ENCODE measurements around the gene SMC5.
A peak's percentile ranks its signal among the peaks of the same experiment; 100 is the strongest.
"Not testable (repeated sequence)": the region's sequence is repeated elsewhere in the genome, so short reads cannot be mapped to it uniquely, and the experiment has no call there.

Gene SMC5

GRCh38 chr9:70258692-70259511 is at the start of gene SMC5:
Gene SMC5 (plus strand): TSS chr9:70258978. CDS start chr9:70259079, 101 bp downstream.
- DNase-seq = peak; percentile 88

DNA sequence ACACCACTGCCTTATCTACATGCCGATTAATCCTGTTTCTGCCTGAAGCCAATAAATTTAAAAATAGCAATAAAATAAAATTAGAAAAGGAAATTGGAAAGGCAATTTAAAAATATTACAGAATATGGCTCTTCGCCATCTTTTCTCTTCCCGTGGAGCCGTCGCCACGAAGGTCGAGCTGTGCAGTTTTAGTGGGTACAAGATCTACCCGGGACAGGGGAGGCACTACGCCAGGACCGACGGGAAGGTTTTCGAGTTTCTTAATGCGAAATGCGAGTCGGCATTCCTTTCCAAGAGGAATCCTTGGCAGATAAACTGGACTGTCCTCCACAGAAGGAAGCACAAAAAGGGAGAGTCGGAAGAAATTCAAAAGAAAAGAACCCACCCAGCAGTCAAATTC is 41.7 kb upstream of the SMC5 start:
- DNase-seq = no peak

- no peak for DNase-seq
Measured at GRCh38 chr9:70218767-70219166, 40.0 kb upstream of the SMC5 start.

DNA sequence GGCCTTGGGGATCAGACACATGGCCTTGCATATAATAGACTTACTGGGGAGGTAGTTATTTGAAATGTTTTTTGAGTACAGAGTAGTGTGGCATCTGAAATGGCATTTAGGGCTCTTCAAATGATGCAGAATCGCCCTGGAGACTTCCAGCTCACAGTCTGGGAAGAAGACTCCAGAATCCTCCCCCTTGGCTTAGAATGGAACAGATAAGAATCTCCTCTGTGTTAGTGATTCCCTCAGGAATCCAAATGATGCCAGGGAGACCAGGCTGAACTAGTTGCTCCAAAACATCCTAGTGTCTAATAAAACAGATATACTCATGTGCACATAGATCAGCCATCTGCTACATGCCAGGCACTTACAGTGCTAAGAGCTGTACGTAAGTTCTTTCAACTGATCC is 38.6 kb upstream of the SMC5 start:
- DNase-seq = no peak

GRCh38 chr9:70222354-70222753 is 36.4 kb upstream of the SMC5 start:
- no peak for DNase-seq

GRCh38 chr9:70228118-70228517 is 30.7 kb upstream of the SMC5 start:
- no peak for DNase-seq

DNA sequence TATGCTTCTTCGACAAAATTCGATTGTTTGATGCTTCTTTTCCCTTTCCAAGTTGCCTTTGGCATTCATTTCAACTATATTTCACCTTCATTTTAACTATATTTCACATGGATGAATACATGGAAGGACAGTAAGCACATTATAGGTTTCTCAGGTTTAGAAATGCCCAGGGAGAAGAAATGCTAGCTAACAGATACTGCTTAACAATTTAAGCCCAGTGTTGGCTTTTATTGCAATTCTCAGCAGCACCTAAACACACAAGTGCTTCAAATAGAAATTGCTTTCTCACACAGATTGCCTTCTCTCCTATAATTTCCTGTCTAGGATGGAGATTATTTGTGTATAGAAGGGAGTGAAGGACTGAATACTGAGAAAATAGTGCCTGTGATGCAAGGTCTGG is 30.2 kb upstream of the SMC5 start:
- DNase-seq = no peak

- peak; percentile 23 for DNase-seq
Measured at GRCh38 chr9:70229026-70229425, 29.8 kb upstream of the SMC5 start.

DNA sequence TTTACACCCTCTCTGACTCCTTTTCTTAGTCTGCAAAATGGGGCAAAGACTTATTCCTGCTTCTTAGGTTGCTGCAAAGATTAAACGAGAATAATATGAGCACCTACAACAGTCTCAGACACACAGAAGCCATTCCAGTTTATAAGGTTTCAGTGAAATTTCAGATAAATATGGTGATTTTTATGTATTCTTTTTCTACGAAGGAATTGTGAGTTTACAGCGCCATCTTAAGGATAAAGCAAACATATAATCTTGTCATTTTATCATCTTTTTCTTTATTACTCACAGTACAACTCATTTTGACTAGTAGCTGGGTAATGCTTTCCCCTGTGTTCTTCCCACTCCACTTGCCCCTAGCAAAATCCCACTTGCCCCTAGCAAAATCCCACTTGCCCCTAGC is 29.2 kb upstream of the SMC5 start:
- DNase-seq = peak; percentile 15

DNA sequence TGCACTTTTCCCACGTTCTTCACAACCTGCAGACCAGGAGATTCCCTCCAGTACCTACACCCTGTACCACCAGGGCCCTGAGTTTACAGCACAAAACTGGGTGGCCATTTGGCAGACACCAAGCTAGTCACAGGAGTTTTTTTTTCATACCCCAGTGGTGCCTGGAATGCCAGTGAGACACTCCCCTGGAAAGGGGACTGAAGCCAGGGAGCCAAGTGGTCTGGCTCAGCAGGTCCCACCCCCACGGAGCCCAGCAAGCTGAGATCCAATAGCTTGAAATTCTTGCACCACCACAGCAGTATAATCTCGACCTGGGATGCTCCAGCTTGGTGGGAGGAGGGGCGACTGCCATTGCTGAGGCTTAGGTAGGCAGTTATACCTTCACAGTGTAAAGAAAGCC is 26.3 kb upstream of the SMC5 start:
- no peak for DNase-seq

DNA sequence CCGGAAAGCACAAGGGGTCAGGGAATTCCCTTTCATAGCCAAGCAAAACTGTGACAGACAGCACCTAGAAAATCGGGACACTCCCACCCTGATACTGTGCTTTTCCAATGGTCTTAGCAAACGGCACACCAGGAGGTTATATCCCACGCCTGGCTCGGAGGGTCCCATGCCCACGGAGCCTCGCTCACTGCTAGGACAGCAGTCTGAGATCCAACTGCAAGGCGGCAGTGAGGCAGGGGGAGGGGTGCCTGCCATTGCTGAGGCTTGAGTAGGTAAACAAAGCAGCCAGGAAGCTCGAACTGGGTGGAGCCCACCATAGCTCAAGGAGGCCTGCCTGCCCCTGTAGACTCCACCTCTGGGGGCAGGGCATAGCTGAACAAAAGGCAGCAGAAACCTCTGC is 24.6 kb upstream of the SMC5 start:
- not testable (repeated sequence) for DNase-seq

GRCh38 chr9:70245952-70246351 is 12.8 kb upstream of the SMC5 start:
- not testable (repeated sequence) for DNase-seq

GRCh38 chr9:70250221-70250620 is 8.6 kb upstream of the SMC5 start:
- DNase-seq = no peak

DNA sequence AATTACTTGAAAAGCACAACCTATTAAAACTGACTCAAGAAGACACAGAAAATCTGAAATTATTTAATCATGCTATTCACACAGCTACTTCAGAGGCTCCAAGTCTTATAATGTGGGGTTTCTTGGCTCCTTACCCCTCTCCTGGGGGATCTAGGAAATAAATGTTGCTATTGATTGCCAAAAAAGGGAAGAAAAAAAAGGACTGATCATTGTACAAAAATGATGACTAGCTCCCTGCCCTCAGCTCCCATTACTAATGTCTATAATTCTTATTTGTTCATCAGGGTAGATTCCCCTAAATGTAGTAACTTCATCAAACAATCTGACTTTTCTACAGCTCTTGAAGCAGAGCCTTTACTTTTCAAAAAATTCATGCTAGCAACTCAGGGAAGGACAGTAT is 3.3 kb upstream of the SMC5 start:
- DNase-seq = no peak

GRCh38 chr9:70256123-70256551 is 2.6 kb upstream of the SMC5 start:
- no peak for DNase-seq

- DNase-seq = no peak
Measured at GRCh38 chr9:70257502-70257901, 1.3 kb upstream of the SMC5 start.

- DNase-seq = peak; percentile 11
Measured at GRCh38 chr9:70257991-70258691, 637 bp upstream of the SMC5 start.

DNA sequence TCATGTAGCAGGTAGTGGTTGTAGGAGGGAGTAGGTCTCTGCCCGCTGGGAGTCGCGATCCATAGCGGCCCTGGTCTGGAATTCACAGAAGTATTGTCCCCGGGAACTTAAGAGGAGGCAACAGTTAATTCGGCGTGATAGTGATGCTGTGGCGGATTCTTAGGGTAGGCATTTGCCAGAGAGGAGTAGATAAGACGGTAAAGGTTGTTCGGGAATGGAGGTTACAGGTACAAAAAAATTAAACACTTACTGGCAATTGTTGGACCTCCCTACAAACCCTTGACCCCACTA is 679 bp downstream of the SMC5 start:
- DNase-seq = no peak

- DNase-seq = no peak
Measured at GRCh38 chr9:70260007-70260443, 1.2 kb downstream of the SMC5 start.

DNA sequence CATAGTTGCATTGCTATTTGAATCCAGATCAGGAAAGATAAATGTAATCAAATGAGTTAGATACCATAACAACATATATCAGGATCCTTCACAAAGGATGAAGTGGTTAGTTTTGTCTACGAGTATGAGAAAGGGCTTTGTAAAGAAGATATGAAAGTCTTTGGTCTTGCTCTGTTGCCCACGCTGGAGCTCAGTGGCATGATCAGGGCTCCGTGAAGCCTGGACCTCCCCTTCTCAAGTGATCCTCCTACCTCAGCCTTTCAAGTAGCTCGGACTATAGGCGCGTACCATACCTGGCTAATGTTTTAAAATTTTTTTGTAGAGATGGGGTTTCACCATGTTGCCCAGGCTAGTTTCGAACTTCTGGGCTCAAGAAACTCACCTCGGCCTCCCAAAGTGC is 1.8 kb downstream of the SMC5 start:
- no peak for DNase-seq

- no peak for DNase-seq
Measured at GRCh38 chr9:70261131-70261870, 2.5 kb downstream of the SMC5 start.

- no peak for DNase-seq
Measured at GRCh38 chr9:70262366-70262765, 3.6 kb downstream of the SMC5 start.

- DNase-seq = no peak
Measured at GRCh38 chr9:70262948-70263347, 4.2 kb downstream of the SMC5 start.

DNA sequence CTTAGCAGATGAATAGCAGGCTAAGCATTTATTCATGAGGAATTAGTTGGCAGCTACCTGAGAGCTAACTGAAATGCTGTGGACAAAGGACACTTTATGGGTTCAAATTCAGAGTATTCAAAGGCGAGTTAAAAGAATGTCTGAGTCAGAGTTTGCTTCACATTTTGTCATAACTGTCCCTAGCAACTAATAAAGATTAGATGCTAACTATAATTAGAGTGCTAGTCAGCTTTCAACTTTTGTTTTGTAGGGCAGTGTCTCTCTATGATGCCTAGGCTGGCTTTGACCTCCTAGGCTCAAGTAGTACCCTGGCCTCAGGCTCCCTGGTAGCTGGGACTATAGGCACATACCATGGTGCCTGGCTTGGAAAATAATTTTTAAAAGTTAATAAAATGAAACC is 4.6 kb downstream of the SMC5 start:
- no peak for DNase-seq

Measured in NCI-H1092 (cell line).